Measurements from ENCODE around the gene CFAP107. TPM values are rescaled to one million over a fixed set of nuclear protein-coding genes. Genes with fewer than 3 reads are reported as not detected.
"Not testable (repeated sequence)": the region's sequence is repeated elsewhere in the genome, so short reads cannot be mapped to it uniquely, and the experiment has no call there.

Gene CFAP107
- total RNA-seq, 2 experiments from 2014 or later: not detected

GRCh38 chr1:12714710-12715475 is 31.1 kb upstream of the CFAP107 start:
- no peak for ATAC-seq
- no peaks in the 10 kb centered on the region for H3K4me1 Mint-ChIP-seq (ENCODE audit: low read depth)
- H3K27ac Mint-ChIP-seq: no peak overlapping the region
- H3K27me3 Mint-ChIP-seq (ENCODE audit: low read depth): peaks cover 18% of the 10 kb centered on the region
- H3K36me3 Mint-ChIP-seq (ENCODE audit: low read depth): no peaks in the 10 kb centered on the region
- DNase-seq: no peak
- ChIA-PET CTCF (no interaction called here), POLR2A (no interaction called here)
- no peak overlapping the region for H3K4me3 Mint-ChIP-seq
- H3K9me3 Mint-ChIP-seq (ENCODE audit: insufficient read depth): no peaks in the 10 kb centered on the region

GRCh38 chr1:12715896-12716437 is 30.0 kb upstream of the CFAP107 start, which contains the start of gene AADACL3:
Gene AADACL3 (plus strand): TSS chr1:12716110. CDS start chr1:12716177, 67 bp downstream.
- H3K36me3 Mint-ChIP-seq (ENCODE audit: low read depth): no peaks in the 10 kb centered on the region
- H3K27ac Mint-ChIP-seq: no peak within 1 kb of the TSS
- ChIA-PET CTCF (no interaction called here), POLR2A (no interaction called here)
- no peaks in the 10 kb centered on the region for H3K4me1 Mint-ChIP-seq (ENCODE audit: low read depth)
- no peaks in the 10 kb centered on the region for H3K9me3 Mint-ChIP-seq (ENCODE audit: insufficient read depth)
- DNase-seq: no peak
- ATAC-seq: no peak
- peaks cover 13% of the 10 kb centered on the region for H3K27me3 Mint-ChIP-seq (ENCODE audit: low read depth)
- H3K4me3 Mint-ChIP-seq: no peak within 1 kb of the TSS

- Mint-ChIP-seq H3K36me3 (ENCODE audit: low read depth) (no peaks in the 10 kb centered on the region), H3K27me3 (ENCODE audit: low read depth) (peaks cover 7% of the 10 kb centered on the region), H3K4me1 (ENCODE audit: low read depth) (no peaks in the 10 kb centered on the region), H3K9me3 (ENCODE audit: insufficient read depth) (no peaks in the 10 kb centered on the region), H3K27ac (no peak overlapping the region), H3K4me3 (no peak overlapping the region)
- ATAC-seq (no peak), DNase-seq (no peak)
- ChIA-PET POLR2A (no interaction called here), CTCF (no interaction called here)
Observed at GRCh38 chr1:12717301-12717838, 28.6 kb upstream of the CFAP107 start.

- CTCF ChIA-PET: no interaction called here
- no peak for ATAC-seq
- no peak for DNase-seq
- POLR2A ChIA-PET: no interaction called here
- Mint-ChIP-seq H3K27ac (no peak overlapping the region), H3K4me3 (no peak overlapping the region), H3K9me3 (ENCODE audit: insufficient read depth) (no peaks in the 10 kb centered on the region), H3K27me3 (ENCODE audit: low read depth) (peaks cover 9% of the 10 kb centered on the region), H3K4me1 (ENCODE audit: low read depth) (no peaks in the 10 kb centered on the region), H3K36me3 (ENCODE audit: low read depth) (no peaks in the 10 kb centered on the region)
Observed at GRCh38 chr1:12722626-12723025, 23.4 kb upstream of the CFAP107 start.

- no peak for ATAC-seq
- DNase-seq: no peak
- CTCF ChIA-PET: no interaction called here
- POLR2A ChIA-PET: no interaction called here
- H3K36me3 Mint-ChIP-seq (ENCODE audit: low read depth): no peaks in the 10 kb centered on the region
- H3K4me1 Mint-ChIP-seq (ENCODE audit: low read depth): no peaks in the 10 kb centered on the region
- H3K27ac Mint-ChIP-seq: no peak overlapping the region
- H3K4me3 Mint-ChIP-seq: no peak overlapping the region
- H3K9me3 Mint-ChIP-seq (ENCODE audit: insufficient read depth): no peaks in the 10 kb centered on the region
- peaks cover 43% of the 10 kb centered on the region for H3K27me3 Mint-ChIP-seq (ENCODE audit: low read depth)
Observed at GRCh38 chr1:12728391-12728790, 17.6 kb upstream of the CFAP107 start.

GRCh38 chr1:12730156-12730555 is 15.8 kb upstream of the CFAP107 start:
- no peaks in the 10 kb centered on the region for H3K9me3 Mint-ChIP-seq (ENCODE audit: insufficient read depth)
- POLR2A ChIA-PET: no interaction called here
- H3K36me3 Mint-ChIP-seq (ENCODE audit: low read depth): no peaks in the 10 kb centered on the region
- no peaks in the 10 kb centered on the region for H3K4me1 Mint-ChIP-seq (ENCODE audit: low read depth)
- no peak for DNase-seq
- H3K4me3 Mint-ChIP-seq: no peak overlapping the region
- ATAC-seq: no peak
- CTCF ChIA-PET: no interaction called here
- H3K27me3 Mint-ChIP-seq (ENCODE audit: low read depth): peaks cover 51% of the 10 kb centered on the region
- no peak overlapping the region for H3K27ac Mint-ChIP-seq

GRCh38 chr1:12731084-12731483 is 14.9 kb upstream of the CFAP107 start:
- ATAC-seq; H3K36me3 Mint-ChIP-seq (ENCODE audit: low read depth); DNase-seq; H3K9me3 Mint-ChIP-seq (ENCODE audit: insufficient read depth); H3K27ac Mint-ChIP-seq; POLR2A ChIA-PET; CTCF ChIA-PET; H3K4me3 Mint-ChIP-seq; H3K4me1 Mint-ChIP-seq (ENCODE audit: low read depth): not testable (repeated sequence)
- H3K27me3 Mint-ChIP-seq (ENCODE audit: low read depth): peaks cover 54% of the 10 kb centered on the region

GRCh38 chr1:12734651-12735050 is 11.3 kb upstream of the CFAP107 start:
- ATAC-seq (no peak), DNase-seq (no peak)
- Mint-ChIP-seq H3K9me3 (ENCODE audit: insufficient read depth) (no peaks in the 10 kb centered on the region), H3K4me3 (no peak overlapping the region), H3K36me3 (ENCODE audit: low read depth) (peaks cover 2% of the 10 kb centered on the region), H3K27me3 (ENCODE audit: low read depth) (peaks cover 55% of the 10 kb centered on the region), H3K27ac (no peak overlapping the region), H3K4me1 (ENCODE audit: low read depth) (no peaks in the 10 kb centered on the region)
- POLR2A ChIA-PET: no interaction called here
- CTCF ChIA-PET: no interaction called here

- peaks cover 30% of the 10 kb centered on the region for H3K27me3 Mint-ChIP-seq (ENCODE audit: low read depth)
- H3K27ac Mint-ChIP-seq: no peak overlapping the region
- H3K4me3 Mint-ChIP-seq: no peak overlapping the region
- DNase-seq: no peak
- H3K36me3 Mint-ChIP-seq (ENCODE audit: low read depth): peaks cover 2% of the 10 kb centered on the region
- H3K4me1 Mint-ChIP-seq (ENCODE audit: low read depth): no peaks in the 10 kb centered on the region
- ATAC-seq: no peak
- no peaks in the 10 kb centered on the region for H3K9me3 Mint-ChIP-seq (ENCODE audit: insufficient read depth)
- ChIA-PET CTCF (no interaction called here), POLR2A (no interaction called here)
Observed at GRCh38 chr1:12738934-12739333, 7.1 kb upstream of the CFAP107 start.

GRCh38 chr1:12739613-12740012 is 6.4 kb upstream of the CFAP107 start:
- POLR2A ChIA-PET: no interaction called here
- ATAC-seq: no peak
- no peaks in the 10 kb centered on the region for H3K9me3 Mint-ChIP-seq (ENCODE audit: insufficient read depth)
- H3K27ac Mint-ChIP-seq: no peak overlapping the region
- peaks cover 2% of the 10 kb centered on the region for H3K36me3 Mint-ChIP-seq (ENCODE audit: low read depth)
- H3K4me3 Mint-ChIP-seq: no peak overlapping the region
- no peak for DNase-seq
- H3K4me1 Mint-ChIP-seq (ENCODE audit: low read depth): no peaks in the 10 kb centered on the region
- H3K27me3 Mint-ChIP-seq (ENCODE audit: low read depth): peaks cover 29% of the 10 kb centered on the region
- CTCF ChIA-PET: no interaction called here

- POLR2A ChIA-PET: no interaction called here
- H3K9me3 Mint-ChIP-seq (ENCODE audit: insufficient read depth): no peaks in the 10 kb centered on the region
- peaks cover 8% of the 10 kb centered on the region for H3K4me1 Mint-ChIP-seq (ENCODE audit: low read depth)
- CTCF ChIA-PET: no interaction called here
- H3K36me3 Mint-ChIP-seq (ENCODE audit: low read depth): no peaks in the 10 kb centered on the region
- no peak overlapping the region for H3K4me3 Mint-ChIP-seq
- peaks cover 29% of the 10 kb centered on the region for H3K27me3 Mint-ChIP-seq (ENCODE audit: low read depth)
- no peak overlapping the region for H3K27ac Mint-ChIP-seq
- DNase-seq (no peak), ATAC-seq (no peak)
Observed at GRCh38 chr1:12741946-12742345, 4.1 kb upstream of the CFAP107 start.

GRCh38 chr1:12745126-12745991 is 641 bp upstream of the CFAP107 start:
- ATAC-seq: no peak
- DNase-seq: no peak
- CTCF ChIA-PET: no interaction called here
- no peak overlapping the region for H3K27ac Mint-ChIP-seq
- no peaks in the 10 kb centered on the region for H3K36me3 Mint-ChIP-seq (ENCODE audit: low read depth)
- H3K4me1 Mint-ChIP-seq (ENCODE audit: low read depth): peaks cover 8% of the 10 kb centered on the region
- H3K9me3 Mint-ChIP-seq (ENCODE audit: insufficient read depth): peaks cover 12% of the 10 kb centered on the region
- POLR2A ChIA-PET: no interaction called here
- peaks cover 28% of the 10 kb centered on the region for H3K27me3 Mint-ChIP-seq (ENCODE audit: low read depth)
- no peak overlapping the region for H3K4me3 Mint-ChIP-seq

Data from activated CD8-positive, alpha-beta T cell treated with anti-CD3 and anti-CD28 coated beads, Interleukin-2, amount 10 ng/mL, durations not matched to agents 7 days and 5 days (primary cell).